Stimulated activated effector memory CD8-positive, alpha-beta T cell treated with anti-CD3 and anti-CD28 coated beads, Interleukin-12 subunit alpha, Interleukin-12 subunit beta, amount 100 ng/mL, for 72 hours (primary cell): ENCODE results near the gene CCZ1.
"Not testable (repeated sequence)": the region's sequence is repeated elsewhere in the genome, so short reads cannot be mapped to it uniquely, and the experiment has no call there.

Source experiments
- ATAC-seq: fragments of 150-1000 bp; cut with Tn5 transposase; 2 replicates; pipeline ENCODE4 v1.10.0; 2021
- DNase-seq, 2 donors: peaks; one replicate each; pipeline ENCODE4 v3.0.0; 2021 to 2022; ENCODE audit warnings: low spot score in 2 of 2
- H3K27ac Mint-ChIP-seq: one replicate; pipeline ENCODE4 v1.8.0; 2022; ENCODE audit warnings: mild to moderate bottlenecking, mixed read lengths
- H3K36me3 Mint-ChIP-seq: one replicate; pipeline ENCODE4 v1.8.0; 2022; ENCODE audit warnings: mild to moderate bottlenecking, mixed read lengths
- H3K4me1 Mint-ChIP-seq: one replicate; pipeline ENCODE4 v1.8.0; 2022; ENCODE audit warnings: mixed read lengths
- H3K4me3 Mint-ChIP-seq: one replicate; pipeline ENCODE4 v1.8.0; 2022; ENCODE audit warnings: mild to moderate bottlenecking, mixed read lengths
- H3K9me3 Mint-ChIP-seq: one replicate; pipeline ENCODE4 v1.8.0; 2022; ENCODE audit warnings: mixed read lengths

Gene CCZ1

GRCh38 chr7:5888021-5888420 is 10.5 kb upstream of the CCZ1 start:
- not testable (repeated sequence) for H3K27ac Mint-ChIP-seq, DNase-seq

GRCh38 chr7:5890244-5890643 is 8.3 kb upstream of the CCZ1 start:
- H3K36me3 Mint-ChIP-seq, H3K27ac Mint-ChIP-seq, H3K4me1 Mint-ChIP-seq, ATAC-seq, H3K9me3 Mint-ChIP-seq, H3K4me3 Mint-ChIP-seq, DNase-seq: not testable (repeated sequence)

More at GRCh38 chr7:5888021-5888420, 10.5 kb upstream of the CCZ1 start:
- not testable (repeated sequence) for H3K36me3 Mint-ChIP-seq, ATAC-seq, H3K9me3 Mint-ChIP-seq, H3K4me1 Mint-ChIP-seq, H3K4me3 Mint-ChIP-seq

GRCh38 chr7:5892498-5892897 is 6.0 kb upstream of the CCZ1 start:
- no peak overlapping the region for H3K4me3 Mint-ChIP-seq
- H3K9me3 Mint-ChIP-seq = no peaks in the 10 kb centered on the region
- DNase-seq (no peak), ATAC-seq (no peak)
- H3K36me3 Mint-ChIP-seq = no peaks in the 10 kb centered on the region
- no peak overlapping the region for H3K27ac Mint-ChIP-seq
- no peaks in the 10 kb centered on the region for H3K4me1 Mint-ChIP-seq

GRCh38 chr7:5897369-5897919 is 1.1 kb upstream of the CCZ1 start:
- not testable (repeated sequence) for H3K36me3 Mint-ChIP-seq, DNase-seq, H3K9me3 Mint-ChIP-seq, ATAC-seq, H3K4me1 Mint-ChIP-seq, H3K27ac Mint-ChIP-seq
- peak overlapping the region; percentile 66 for H3K4me3 Mint-ChIP-seq

GRCh38 chr7:5903002-5903401 is 4.5 kb downstream of the CCZ1 start:
- not testable (repeated sequence) for H3K4me1 Mint-ChIP-seq, H3K4me3 Mint-ChIP-seq, H3K9me3 Mint-ChIP-seq, ATAC-seq, H3K27ac Mint-ChIP-seq, DNase-seq
- peaks cover 63% of the 10 kb centered on the region for H3K36me3 Mint-ChIP-seq

GRCh38 chr7:5904726-5905125 is 6.2 kb downstream of the CCZ1 start:
- not testable (repeated sequence) for H3K4me1 Mint-ChIP-seq, H3K27ac Mint-ChIP-seq, H3K4me3 Mint-ChIP-seq, ATAC-seq, H3K9me3 Mint-ChIP-seq, DNase-seq
- peaks cover 76% of the 10 kb centered on the region for H3K36me3 Mint-ChIP-seq

- ATAC-seq, H3K4me3 Mint-ChIP-seq, H3K4me1 Mint-ChIP-seq, H3K9me3 Mint-ChIP-seq, H3K27ac Mint-ChIP-seq, DNase-seq: not testable (repeated sequence)
- peaks cover 82% of the 10 kb centered on the region for H3K36me3 Mint-ChIP-seq
Observed at GRCh38 chr7:5908835-5909234, 10.3 kb downstream of the CCZ1 start.

GRCh38 chr7:5916529-5916928 is 18.0 kb downstream of the CCZ1 start:
- not testable (repeated sequence) for H3K4me3 Mint-ChIP-seq, H3K4me1 Mint-ChIP-seq

GRCh38 chr7:5924180-5924579 is 25.6 kb downstream of the CCZ1 start:
- H3K36me3 Mint-ChIP-seq, H3K4me1 Mint-ChIP-seq, H3K9me3 Mint-ChIP-seq, DNase-seq, H3K27ac Mint-ChIP-seq, H3K4me3 Mint-ChIP-seq: not testable (repeated sequence)
- peak; percentile 91 for ATAC-seq

More at GRCh38 chr7:5916529-5916928, 18.0 kb downstream of the CCZ1 start:
- not testable (repeated sequence) for H3K27ac Mint-ChIP-seq, ATAC-seq, H3K9me3 Mint-ChIP-seq, DNase-seq
- peaks cover 19% of the 10 kb centered on the region for H3K36me3 Mint-ChIP-seq

GRCh38 chr7:5924630-5925029 is 26.1 kb downstream of the CCZ1 start:
- ATAC-seq = peak; percentile 90
- H3K27ac Mint-ChIP-seq, H3K4me3 Mint-ChIP-seq, H3K4me1 Mint-ChIP-seq, DNase-seq, H3K36me3 Mint-ChIP-seq, H3K9me3 Mint-ChIP-seq: not testable (repeated sequence)

- H3K4me1 Mint-ChIP-seq, H3K36me3 Mint-ChIP-seq, H3K27ac Mint-ChIP-seq, H3K9me3 Mint-ChIP-seq, ATAC-seq, H3K4me3 Mint-ChIP-seq, DNase-seq: not testable (repeated sequence)
Observed at GRCh38 chr7:5926263-5926870, 27.8 kb downstream of the CCZ1 start.

GRCh38 chr7:5930290-5930689 is 31.8 kb downstream of the CCZ1 start:
- H3K9me3 Mint-ChIP-seq, DNase-seq, H3K4me3 Mint-ChIP-seq, H3K4me1 Mint-ChIP-seq, ATAC-seq, H3K27ac Mint-ChIP-seq, H3K36me3 Mint-ChIP-seq: not testable (repeated sequence)

GRCh38 chr7:5931250-5931649 is 32.7 kb downstream of the CCZ1 start:
- not testable (repeated sequence) for H3K36me3 Mint-ChIP-seq, ATAC-seq, H3K9me3 Mint-ChIP-seq, H3K4me1 Mint-ChIP-seq, H3K27ac Mint-ChIP-seq, H3K4me3 Mint-ChIP-seq, DNase-seq

- not testable (repeated sequence) for H3K36me3 Mint-ChIP-seq, H3K4me1 Mint-ChIP-seq, ATAC-seq, H3K4me3 Mint-ChIP-seq, H3K27ac Mint-ChIP-seq, H3K9me3 Mint-ChIP-seq, DNase-seq
Observed at GRCh38 chr7:5931905-5932644, 33.5 kb downstream of the CCZ1 start.

- not testable (repeated sequence) for H3K9me3 Mint-ChIP-seq, H3K4me3 Mint-ChIP-seq, H3K27ac Mint-ChIP-seq, H3K4me1 Mint-ChIP-seq, DNase-seq, H3K36me3 Mint-ChIP-seq
- peak; percentile 57 for ATAC-seq
Observed at GRCh38 chr7:5934945-5935450, 36.5 kb downstream of the CCZ1 start.

- H3K4me3 Mint-ChIP-seq, ATAC-seq: not testable (repeated sequence)
Observed at GRCh38 chr7:5963205-5963604, 64.7 kb downstream of the CCZ1 start.

More at GRCh38 chr7:5963205-5963604, 64.7 kb downstream of the CCZ1 start:
- not testable (repeated sequence) for H3K9me3 Mint-ChIP-seq, DNase-seq, H3K4me1 Mint-ChIP-seq, H3K27ac Mint-ChIP-seq, H3K36me3 Mint-ChIP-seq
